ENCODE results near the gene TMEM175.

The TMEM175 gene

DNA sequence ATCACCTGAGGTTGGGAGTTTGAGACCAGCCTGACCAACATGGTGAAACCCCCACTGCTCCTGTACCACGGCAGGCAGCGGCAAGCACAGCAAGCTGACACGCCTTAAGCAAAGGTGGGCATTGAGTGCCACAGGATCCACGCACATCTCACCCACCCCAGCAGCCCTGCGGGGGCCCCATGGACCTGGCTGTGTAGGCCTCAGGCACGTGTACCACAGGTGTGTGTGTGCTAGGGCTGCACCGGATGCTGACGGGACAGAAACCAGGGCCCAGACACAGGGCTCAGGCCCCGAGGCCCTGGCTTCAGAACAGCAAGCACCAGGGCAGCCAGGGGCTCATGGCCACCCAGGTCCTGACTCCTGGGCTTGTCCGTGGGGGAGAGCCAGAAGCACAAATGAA, 46.9 kb upstream of the TMEM175 start:
- H3K36me3 ChIP-seq, result peaks cover 49% of the 10 kb centered on the region
- H3K9me3 ChIP-seq, result no peaks in the 10 kb centered on the region
- no peak for DNase-seq
- TF ChIP-seq, protein P1, sequence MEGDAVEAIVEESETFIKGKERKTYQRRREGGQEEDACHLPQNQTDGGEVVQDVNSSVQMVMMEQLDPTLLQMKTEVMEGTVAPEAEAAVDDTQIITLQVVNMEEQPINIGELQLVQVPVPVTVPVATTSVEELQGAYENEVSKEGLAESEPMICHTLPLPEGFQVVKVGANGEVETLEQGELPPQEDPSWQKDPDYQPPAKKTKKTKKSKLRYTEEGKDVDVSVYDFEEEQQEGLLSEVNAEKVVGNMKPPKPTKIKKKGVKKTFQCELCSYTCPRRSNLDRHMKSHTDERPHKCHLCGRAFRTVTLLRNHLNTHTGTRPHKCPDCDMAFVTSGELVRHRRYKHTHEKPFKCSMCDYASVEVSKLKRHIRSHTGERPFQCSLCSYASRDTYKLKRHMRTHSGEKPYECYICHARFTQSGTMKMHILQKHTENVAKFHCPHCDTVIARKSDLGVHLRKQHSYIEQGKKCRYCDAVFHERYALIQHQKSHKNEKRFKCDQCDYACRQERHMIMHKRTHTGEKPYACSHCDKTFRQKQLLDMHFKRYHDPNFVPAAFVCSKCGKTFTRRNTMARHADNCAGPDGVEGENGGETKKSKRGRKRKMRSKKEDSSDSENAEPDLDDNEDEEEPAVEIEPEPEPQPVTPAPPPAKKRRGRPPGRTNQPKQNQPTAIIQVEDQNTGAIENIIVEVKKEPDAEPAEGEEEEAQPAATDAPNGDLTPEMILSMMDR (IDR thresholded peaks at IDR 0.05; ENCODE audit: low read depth, low read length), result no peak
- no peak overlapping the region for H3K4me3 ChIP-seq (ENCODE audit: low read depth, low read length)
- H3K4me1 ChIP-seq, result no peaks in the 10 kb centered on the region
- no peaks in the 10 kb centered on the region for H3K27me3 ChIP-seq

DNA sequence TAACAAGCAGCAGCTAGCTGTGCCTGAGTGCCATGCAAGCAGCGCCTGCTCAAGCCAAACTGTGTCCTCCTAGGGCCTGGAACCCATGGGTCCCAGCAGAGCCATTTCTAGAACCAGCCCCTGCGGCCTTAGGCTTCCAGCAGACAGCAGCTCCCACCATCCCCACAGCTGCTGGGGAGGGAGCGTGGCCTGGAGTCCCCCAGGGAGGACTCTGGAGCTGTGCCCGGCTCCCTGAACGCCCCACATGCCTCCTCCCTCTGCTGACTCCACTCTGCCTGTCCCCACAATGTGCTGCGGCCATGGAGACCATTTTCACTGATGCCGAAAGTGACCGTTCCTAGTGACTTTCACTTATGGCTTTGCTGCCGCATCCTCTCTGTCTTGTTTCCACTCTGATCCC, 46.0 kb upstream of the TMEM175 start:
- Histone ChIP-seq H3K36me3 (peaks cover 51% of the 10 kb centered on the region), H3K27me3 (no peaks in the 10 kb centered on the region), H3K4me3 (ENCODE audit: low read depth, low read length) (no peak overlapping the region), H3K4me1 (no peaks in the 10 kb centered on the region), H3K9me3 (no peaks in the 10 kb centered on the region)
- no peak for DNase-seq
- TF ChIP-seq, protein P1 (IDR thresholded peaks at IDR 0.05; ENCODE audit: low read depth, low read length), result no peak

DNA sequence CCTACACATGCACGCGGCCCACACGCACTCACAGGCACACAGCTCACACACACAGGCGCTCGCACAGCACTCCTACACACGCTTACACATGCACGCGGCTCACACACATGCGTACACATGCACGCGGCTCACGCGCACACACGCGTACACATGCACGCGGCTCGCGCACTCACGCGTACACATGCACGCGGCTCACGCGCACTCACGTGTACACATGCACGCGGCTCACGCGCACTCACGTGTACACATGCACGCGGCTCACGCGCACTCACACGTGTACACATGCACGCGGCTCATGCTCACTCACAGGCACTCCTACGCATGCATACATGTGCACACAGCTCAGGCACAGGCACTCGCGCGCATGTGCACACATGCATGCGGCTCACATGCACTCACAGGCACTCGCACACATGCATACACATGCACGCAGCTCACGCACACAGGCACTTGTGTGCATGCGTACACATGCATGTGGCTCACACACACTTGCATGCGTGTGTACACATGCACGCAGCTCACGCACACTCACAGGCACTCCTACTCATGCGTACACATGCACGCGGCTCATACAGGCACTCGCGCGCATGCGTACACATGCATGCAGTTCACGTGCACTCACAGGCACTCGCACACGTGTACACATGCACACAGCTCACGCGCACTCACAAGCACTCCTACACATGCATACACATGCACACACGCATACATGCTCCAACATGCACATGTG, 45.1 kb upstream of the TMEM175 start:
- H3K9me3 ChIP-seq, result no peaks in the 10 kb centered on the region
- no peaks in the 10 kb centered on the region for H3K27me3 ChIP-seq
- H3K36me3 ChIP-seq, result peaks cover 43% of the 10 kb centered on the region
- H3K4me3 ChIP-seq (ENCODE audit: low read depth, low read length), result no peak overlapping the region
- DNase-seq, result no peak
- TF ChIP-seq, protein P1 (IDR thresholded peaks at IDR 0.05; ENCODE audit: low read depth, low read length), result no peak
- H3K4me1 ChIP-seq, result no peaks in the 10 kb centered on the region

DNA sequence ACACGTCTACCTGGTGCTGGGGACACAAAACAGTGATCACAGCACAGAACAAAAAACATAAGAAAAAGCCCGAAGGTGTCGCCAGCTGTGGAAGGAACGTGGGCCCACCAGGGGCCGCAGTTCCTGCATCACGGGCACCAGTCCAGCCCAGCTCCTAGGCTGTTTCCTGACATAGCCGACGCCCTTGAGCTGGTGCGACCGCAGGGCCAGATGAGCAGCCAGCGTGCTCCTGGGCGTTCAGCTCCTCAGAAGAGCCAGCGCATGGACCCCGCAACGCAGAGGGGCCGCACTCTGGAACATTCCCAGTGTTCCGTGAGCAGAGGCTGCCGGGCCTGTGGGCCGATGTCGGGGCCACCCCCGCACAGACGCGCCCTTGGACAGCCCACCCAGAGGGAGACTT, 44.2 kb upstream of the TMEM175 start:
- TF ChIP-seq, protein P1 (IDR thresholded peaks at IDR 0.05; ENCODE audit: low read depth, low read length), result no peak
- no peaks in the 10 kb centered on the region for H3K9me3 ChIP-seq
- no peak overlapping the region for H3K4me3 ChIP-seq (ENCODE audit: low read depth, low read length)
- no peaks in the 10 kb centered on the region for H3K27me3 ChIP-seq
- no peak for DNase-seq
- H3K4me1 ChIP-seq, result no peaks in the 10 kb centered on the region
- H3K36me3 ChIP-seq, result peaks cover 40% of the 10 kb centered on the region

DNA sequence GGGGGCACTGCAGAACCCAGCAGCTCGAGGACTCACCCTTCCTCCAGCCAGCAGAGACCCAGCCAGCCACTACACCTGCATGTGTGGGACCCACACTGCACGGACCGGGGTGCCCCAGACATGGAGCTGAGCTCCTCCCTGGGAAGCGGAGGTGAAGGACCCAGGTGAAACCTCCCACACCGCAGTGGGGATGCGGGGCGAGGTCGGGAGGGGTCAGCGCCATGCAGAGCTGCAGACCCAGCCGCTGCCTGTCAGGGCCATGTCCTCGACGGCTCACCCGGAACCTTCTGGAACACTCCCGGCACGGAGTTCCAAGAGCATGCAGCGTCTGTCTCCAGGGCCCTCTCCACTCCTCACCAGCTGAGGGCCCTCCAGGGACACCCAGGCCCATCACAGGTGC, 42.7 kb upstream of the TMEM175 start:
- no peaks in the 10 kb centered on the region for H3K27me3 ChIP-seq
- peaks cover 29% of the 10 kb centered on the region for H3K36me3 ChIP-seq
- DNase-seq, result no peak
- H3K4me3 ChIP-seq (ENCODE audit: low read depth, low read length), result no peak overlapping the region
- no peaks in the 10 kb centered on the region for H3K4me1 ChIP-seq
- TF ChIP-seq, protein P1 (IDR thresholded peaks at IDR 0.05; ENCODE audit: low read depth, low read length), result no peak
- H3K9me3 ChIP-seq, result no peaks in the 10 kb centered on the region

DNA sequence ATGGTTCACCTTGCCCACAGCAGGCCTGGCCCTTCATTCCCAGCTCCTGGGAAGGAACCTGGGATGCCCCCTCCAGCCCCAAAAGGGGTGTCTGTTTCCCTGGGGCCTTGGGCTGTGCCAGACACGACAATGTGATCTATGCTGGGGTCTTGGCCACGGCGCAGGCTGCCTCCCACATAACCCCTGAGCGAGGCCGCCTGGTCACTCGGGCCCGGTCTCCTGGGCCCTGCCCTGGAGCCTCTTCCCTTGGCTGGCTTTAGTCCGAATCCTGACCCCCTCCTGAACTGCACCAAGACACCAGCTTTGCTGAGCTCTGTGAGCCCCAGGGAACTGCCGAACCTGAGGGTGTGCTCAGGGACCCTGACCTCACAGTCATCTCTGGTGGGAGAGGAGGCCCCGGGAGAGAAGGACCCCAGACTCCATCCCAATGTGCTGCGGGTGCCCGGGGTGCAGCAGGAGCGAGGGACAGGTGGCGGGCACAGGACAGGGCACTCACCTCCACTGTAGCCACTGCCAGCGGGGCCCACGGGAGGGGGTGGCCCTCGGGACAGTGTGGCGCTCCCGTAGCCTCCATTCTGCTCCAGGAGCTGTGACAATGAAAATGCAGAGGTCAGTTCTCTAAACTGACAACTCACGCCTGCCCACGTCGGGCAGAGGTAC, 42.1 kb upstream of the TMEM175 start:
- Histone ChIP-seq H3K4me3 (ENCODE audit: low read depth, low read length) (no peak overlapping the region), H3K36me3 (peaks cover 29% of the 10 kb centered on the region), H3K4me1 (no peaks in the 10 kb centered on the region), H3K27me3 (no peaks in the 10 kb centered on the region), H3K9me3 (no peaks in the 10 kb centered on the region)
- TF ChIP-seq, protein P1 (IDR thresholded peaks at IDR 0.05; ENCODE audit: low read depth, low read length), result no peak
- no peak for DNase-seq
